Measurements from ENCODE around the gene SLC9A9. TPM values are rescaled to one million over a fixed set of nuclear protein-coding genes. Genes with fewer than 3 reads are reported as not detected.

The SLC9A9 gene
- total RNA-seq, 2 experiments from 2014 or later = 12.2 TPM

- H3K27ac ChIP-seq (ENCODE audit: low read depth in 1 of 2, low read length in 2 of 2) = no peak overlapping the region
- H3K4me3 ChIP-seq (ENCODE audit: low read length) = no peak overlapping the region
- Mint-ChIP-seq H3K4me3 (no peak overlapping the region), H3K4me1 (ENCODE audit: low read depth) (peaks cover 31% of the 10 kb centered on the region), H3K27me3 (no peaks in the 10 kb centered on the region), H3K36me3 (ENCODE audit: low read depth) (no peaks in the 10 kb centered on the region), H3K27ac (no peak overlapping the region), H3K9me3 (no peaks in the 10 kb centered on the region)
- CTCF ChIA-PET = no interaction called here
- H3K36me3 ChIP-seq (ENCODE audit: insufficient read depth, low read length) = no peaks in the 10 kb centered on the region
- no peak for ATAC-seq (ENCODE audit: poor library complexity)
- intact Hi-C loops (cut with DNase I, micrococcal nuclease) = no loop called here
- peaks cover 17% of the 10 kb centered on the region for H3K4me1 ChIP-seq (ENCODE audit: insufficient read depth, low read length)
- H3K9me3 ChIP-seq (ENCODE audit: control insufficient read depth in 1 of 2, insufficient read depth in 1 of 2, low read length in 2 of 2) = no peaks in the 10 kb centered on the region
- no peaks in the 10 kb centered on the region for H3K27me3 ChIP-seq (ENCODE audit: control insufficient read depth in 1 of 2, insufficient read depth in 2 of 2, low read length in 2 of 2)
- TF ChIP-seq CTCF (IDR thresholded peaks at IDR 0.05) = no peak
- POLR2A ChIA-PET = interaction anchor here (1.2 to 1.8 kb wide), 2 partner anchors 328 to 446 kb away, joined by 6 read pairs; partner anchors contain the start of genes CHST2 and U2SURP
- DNase-seq = no peak
Observed at GRCh38 chr3:143447491-143447890, 400.8 kb downstream of the SLC9A9 start.

GRCh38 chr3:143445118-143445517 is 403.1 kb downstream of the SLC9A9 start:
- no peaks in the 10 kb centered on the region for H3K27me3 ChIP-seq (ENCODE audit: control insufficient read depth in 1 of 2, insufficient read depth in 2 of 2, low read length in 2 of 2)
- ChIA-PET POLR2A (no interaction called here), CTCF (no interaction called here)
- no peak for TF ChIP-seq CTCF (IDR thresholded peaks at IDR 0.05)
- ATAC-seq (ENCODE audit: poor library complexity) (no peak), DNase-seq (peak in 2 of 14 experiments; percentile 44 to 60)
- intact Hi-C loops (cut with DNase I, micrococcal nuclease) = no loop called here
- no peaks in the 10 kb centered on the region for H3K36me3 ChIP-seq (ENCODE audit: insufficient read depth, low read length)
- Mint-ChIP-seq H3K9me3 (no peaks in the 10 kb centered on the region), H3K4me1 (ENCODE audit: low read depth) (peaks cover 32% of the 10 kb centered on the region), H3K27me3 (no peaks in the 10 kb centered on the region), H3K27ac (no peak overlapping the region), H3K36me3 (ENCODE audit: low read depth) (no peaks in the 10 kb centered on the region), H3K4me3 (no peak overlapping the region)
- peaks cover 17% of the 10 kb centered on the region for H3K4me1 ChIP-seq (ENCODE audit: insufficient read depth, low read length)
- no peak overlapping the region for H3K27ac ChIP-seq (ENCODE audit: low read depth in 1 of 2, low read length in 2 of 2)
- no peaks in the 10 kb centered on the region for H3K9me3 ChIP-seq (ENCODE audit: control insufficient read depth in 1 of 2, insufficient read depth in 1 of 2, low read length in 2 of 2)
- H3K4me3 ChIP-seq (ENCODE audit: low read length) = no peak overlapping the region

GRCh38 chr3:143443851-143444331 is 404.4 kb downstream of the SLC9A9 start:
- intact Hi-C loops (cut with DNase I, micrococcal nuclease) = no loop called here
- no peak overlapping the region for H3K4me3 ChIP-seq (ENCODE audit: low read length)
- DNase-seq (peak in 4 of 14 experiments; percentile 36 to 76 (median 62)), ATAC-seq (ENCODE audit: poor library complexity) (peak; percentile 41)
- Mint-ChIP-seq H3K4me3 (no peak overlapping the region), H3K9me3 (no peaks in the 10 kb centered on the region), H3K36me3 (ENCODE audit: low read depth) (no peaks in the 10 kb centered on the region), H3K27me3 (no peaks in the 10 kb centered on the region), H3K27ac (no peak overlapping the region), H3K4me1 (ENCODE audit: low read depth) (peaks cover 32% of the 10 kb centered on the region)
- no peaks in the 10 kb centered on the region for H3K9me3 ChIP-seq (ENCODE audit: control insufficient read depth in 1 of 2, insufficient read depth in 1 of 2, low read length in 2 of 2)
- ChIA-PET CTCF (interaction anchor here (1.1 kb wide), 1 partner anchor 19 kb away, joined by 3 read pairs; no protein-coding TSS in a partner anchor), POLR2A (no interaction called here)
- no peaks in the 10 kb centered on the region for H3K36me3 ChIP-seq (ENCODE audit: insufficient read depth, low read length)
- H3K27ac ChIP-seq (ENCODE audit: low read depth in 1 of 2, low read length in 2 of 2) = no peak overlapping the region
- TF ChIP-seq CTCF (IDR thresholded peaks at IDR 0.05) = no peak
- peaks cover 17% of the 10 kb centered on the region for H3K4me1 ChIP-seq (ENCODE audit: insufficient read depth, low read length)
- H3K27me3 ChIP-seq (ENCODE audit: control insufficient read depth in 1 of 2, insufficient read depth in 2 of 2, low read length in 2 of 2) = no peaks in the 10 kb centered on the region

All from CD4-positive, alpha-beta T cell (primary cell).